ENCODE results near the gene TSPAN3.

The TSPAN3 gene

DNA sequence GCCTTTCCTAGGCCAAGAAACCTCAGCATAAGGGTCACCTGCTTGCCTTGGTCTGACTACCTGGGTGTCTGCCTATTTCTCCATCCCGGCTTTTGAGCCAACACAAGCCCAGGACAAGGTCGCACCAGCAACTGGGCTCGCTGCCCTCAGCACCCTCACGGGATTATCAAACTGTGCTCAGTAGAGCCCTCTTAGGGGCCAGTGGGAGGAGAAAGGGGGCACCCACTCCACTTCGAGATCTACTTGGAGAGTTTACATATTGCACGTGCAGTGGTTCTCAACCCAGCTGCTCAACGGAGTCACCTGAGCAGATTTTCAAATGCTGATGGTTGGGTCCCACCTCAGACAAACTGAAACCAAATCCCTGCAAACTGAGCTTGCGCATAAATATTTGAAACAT, 31.1 kb downstream of the TSPAN3 start:
- Histone ChIP-seq H3K27ac (ENCODE audit: poor library complexity, severe bottlenecking) (no peak overlapping the region), H3K4me1 (ENCODE audit: insufficient read depth, poor library complexity, severe bottlenecking) (no peaks in the 10 kb centered on the region), H3K36me3 (ENCODE audit: low read depth) (no peaks in the 10 kb centered on the region), H3K4me3 (ENCODE audit: severe bottlenecking) (no peak overlapping the region), H3K9me3 (ENCODE audit: severe bottlenecking) (no peaks in the 10 kb centered on the region), H3K27me3 (ENCODE audit: insufficient read depth, poor library complexity, severe bottlenecking) (no peaks in the 10 kb centered on the region)
- DNase-seq (ENCODE audit: low spot score) (no peak), ATAC-seq (ENCODE audit: low read depth) (no peak)
- TF ChIP-seq CTCF (IDR thresholded peaks at IDR 0.05; ENCODE audit: poor library complexity, severe bottlenecking) = no peak

- Histone ChIP-seq H3K27ac (ENCODE audit: poor library complexity, severe bottlenecking) (no peak overlapping the region), H3K9me3 (ENCODE audit: severe bottlenecking) (no peaks in the 10 kb centered on the region), H3K27me3 (ENCODE audit: insufficient read depth, poor library complexity, severe bottlenecking) (no peaks in the 10 kb centered on the region), H3K36me3 (ENCODE audit: low read depth) (no peaks in the 10 kb centered on the region), H3K4me1 (ENCODE audit: insufficient read depth, poor library complexity, severe bottlenecking) (no peaks in the 10 kb centered on the region), H3K4me3 (ENCODE audit: severe bottlenecking) (no peak overlapping the region)
- ATAC-seq (ENCODE audit: low read depth) (no peak), DNase-seq (ENCODE audit: low spot score) (no peak)
- TF ChIP-seq CTCF (IDR thresholded peaks at IDR 0.05; ENCODE audit: poor library complexity, severe bottlenecking) = no peak
Measured at GRCh38 chr15:77039217-77039533, 31.7 kb downstream of the TSPAN3 start.

DNA sequence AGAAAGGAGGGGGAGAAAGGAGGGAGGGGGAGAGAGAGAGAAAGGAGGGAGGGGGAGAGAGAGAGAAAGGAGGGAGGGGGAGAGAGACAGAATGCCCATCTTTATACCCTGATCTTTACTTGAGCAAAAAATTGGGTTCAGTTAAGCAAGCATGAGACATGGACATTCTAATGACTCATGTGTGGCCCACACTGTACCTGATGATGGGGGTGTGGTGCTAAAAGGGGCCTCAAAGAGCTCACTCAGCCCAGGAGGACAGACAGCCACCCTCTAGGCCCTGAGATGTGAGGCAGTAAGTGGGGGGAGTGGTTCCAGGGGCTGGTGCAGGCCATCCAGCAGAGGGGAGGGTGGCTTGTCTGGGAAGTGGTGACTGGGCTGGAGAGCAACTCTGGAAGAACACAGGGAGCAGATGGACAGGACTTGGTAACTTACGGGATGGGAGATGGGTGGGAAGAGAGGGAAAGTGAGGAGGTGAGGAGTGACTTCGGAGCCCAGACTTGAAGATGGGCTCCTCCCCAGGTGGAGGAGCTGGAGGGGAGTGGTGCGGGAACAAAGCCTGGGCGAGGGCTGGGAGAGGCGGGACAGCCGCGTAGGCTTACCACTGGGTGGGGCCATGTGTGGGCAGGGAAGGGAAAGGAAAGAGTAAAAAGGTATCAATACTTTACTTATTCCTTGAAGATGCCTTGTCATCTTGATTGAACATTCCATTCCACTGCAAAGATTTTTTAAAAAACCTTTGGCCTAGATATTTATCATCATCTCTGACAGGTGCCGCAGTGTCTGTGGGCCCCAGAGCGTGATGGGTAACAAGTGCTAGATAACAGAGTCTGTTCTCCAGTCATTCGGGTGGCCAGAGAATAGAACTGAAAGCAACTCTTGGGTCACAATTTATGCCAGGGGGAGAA, 32.3 kb downstream of the TSPAN3 start:
- TF ChIP-seq CTCF (IDR thresholded peaks at IDR 0.05; ENCODE audit: poor library complexity, severe bottlenecking) = no peak
- ATAC-seq (ENCODE audit: low read depth) = peak; percentile 20; the same call in 2 of the 3 replicates

GRCh38 chr15:77037388-77038209, 33.3 kb downstream of the TSPAN3 start:
- Histone ChIP-seq H3K4me1 (ENCODE audit: insufficient read depth, poor library complexity, severe bottlenecking) (no peaks in the 10 kb centered on the region), H3K4me3 (ENCODE audit: severe bottlenecking) (no peak overlapping the region), H3K27me3 (ENCODE audit: insufficient read depth, poor library complexity, severe bottlenecking) (no peaks in the 10 kb centered on the region), H3K36me3 (ENCODE audit: low read depth) (no peaks in the 10 kb centered on the region), H3K9me3 (ENCODE audit: severe bottlenecking) (no peaks in the 10 kb centered on the region), H3K27ac (ENCODE audit: poor library complexity, severe bottlenecking) (no peak overlapping the region)
- no peak for TF ChIP-seq CTCF (IDR thresholded peaks at IDR 0.05; ENCODE audit: poor library complexity, severe bottlenecking)
- DNase-seq (ENCODE audit: low spot score) (no peak), ATAC-seq (ENCODE audit: low read depth) (no peak)

More for the DNA sequence above, 32.3 kb downstream of the TSPAN3 start:
- no peak for DNase-seq (ENCODE audit: low spot score)
- H3K27me3 ChIP-seq (ENCODE audit: insufficient read depth, poor library complexity, severe bottlenecking) = no peaks in the 10 kb centered on the region
- no peak overlapping the region for H3K27ac ChIP-seq (ENCODE audit: poor library complexity, severe bottlenecking)
- no peaks in the 10 kb centered on the region for H3K4me1 ChIP-seq (ENCODE audit: insufficient read depth, poor library complexity, severe bottlenecking)
- no peaks in the 10 kb centered on the region for H3K36me3 ChIP-seq (ENCODE audit: low read depth)
- H3K4me3 ChIP-seq (ENCODE audit: severe bottlenecking) = no peak overlapping the region
- no peaks in the 10 kb centered on the region for H3K9me3 ChIP-seq (ENCODE audit: severe bottlenecking)
